ENCODE data around the gene ZNF398. TPM values are rescaled to one million over a fixed set of nuclear protein-coding genes. Genes with fewer than 3 reads are reported as not detected.

ZNF398 gene
- total and polyA plus RNA-seq, 9 of the 15 experiments (the other 6 are each of a cell fraction or from before 2014, with no cell fraction given), result 4.0 to 18.6 (median 10.4) TPM

- Histone ChIP-seq H3K4me1 (replicated peaks in 1 of 2; ENCODE audit: control insufficient read depth in 2 of 2, insufficient read depth in 2 of 2, low read length in 2 of 2) (peaks cover 0 to 10% of the 10 kb centered on the region in 2 experiments; a peak in 2 of 5 replicates), H3K9me1 (ENCODE audit: control insufficient read depth, insufficient read depth, low read length) (no peaks in the 10 kb centered on the region), H3K27me3 (ENCODE audit: control insufficient read depth in 2 of 2, insufficient read depth in 2 of 2, low read length in 2 of 2) (peaks cover 25 to 36% of the 10 kb centered on the region in 2 experiments), H3K4me3 (no peak overlapping the region), H2AFZ (ENCODE audit: low read depth, low read length) (no peak overlapping the region), H3K36me3 (ENCODE audit: control insufficient read depth, insufficient read depth, low read length) (no peaks in the 10 kb centered on the region), H3K9me3 (replicated peaks; ENCODE audit: control insufficient read depth, insufficient read depth, low read depth, low read length) (no peaks in the 10 kb centered on the region), H3K9ac (ENCODE audit: insufficient read depth in 1 of 2, low read depth in 2 of 2, low read length in 2 of 2) (no peak overlapping the region), H4K20me1 (replicated peaks; ENCODE audit: control insufficient read depth, insufficient read depth, low read length) (no peaks in the 10 kb centered on the region), H3K4me2 (ENCODE audit: insufficient read depth, low read length) (no peak overlapping the region), H3K79me2 (ENCODE audit: control insufficient read depth, insufficient read depth, low read length) (no peaks in the 10 kb centered on the region), H3K27ac (ENCODE audit: extremely low read depth, low read depth, low read length) (no peak overlapping the region)
- BruUV-seq (replicated peaks), result no TSS peak
- ATAC-seq, result no peak
- no peak for DNase-seq (ENCODE audit: extremely low read depth in 1 of 4, low spot score in 3 of 4)
- intact Hi-C loops (cut with micrococcal nuclease), result no loop called here
- no peak for FAIRE-seq
- CTCF ChIA-PET (ENCODE audit: low intra/inter-chr PET ratio), result interaction anchor here (1.1 kb wide), 1 partner anchor 10 kb away, joined by 5 read pairs; the partner anchor contains the start of gene ZNF786
- TF ChIP-seq ZBTB17 (CRISPR knock-in tag; IDR thresholded peaks at IDR 0.05) (no peak), ZNF174 (CRISPR knock-in tag; IDR thresholded peaks at IDR 0.05) (no peak)
- TF ChIP-seq, protein P1, sequence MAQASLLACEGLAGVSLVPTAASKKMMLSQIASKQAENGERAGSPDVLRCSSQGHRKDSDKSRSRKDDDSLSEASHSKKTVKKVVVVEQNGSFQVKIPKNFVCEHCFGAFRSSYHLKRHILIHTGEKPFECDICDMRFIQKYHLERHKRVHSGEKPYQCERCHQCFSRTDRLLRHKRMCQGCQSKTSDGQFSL (CRISPR knock-in tag; IDR thresholded peaks at IDR 0.05), result no peak
- TF ChIP-seq, protein P1 (tag; IDR thresholded peaks at IDR 0.05), result no peak
- in situ Hi-C loops (cut with MboI), result no loop called here
- POLR2A ChIA-PET, result interaction anchor here (1.5 kb wide), 1 partner anchor 25 kb away, joined by 4 read pairs; the partner anchor contains the start of gene ZNF425
- WGBS (ENCODE audit: insufficient coverage, low coverage, missing lambda C conversion rate), result 14% methylated on average over 2 of the region's 2 CpGs
These were observed 46.4 kb upstream of the ZNF398 start for GRCh38 chr7:149100821-149101220.

DNA sequence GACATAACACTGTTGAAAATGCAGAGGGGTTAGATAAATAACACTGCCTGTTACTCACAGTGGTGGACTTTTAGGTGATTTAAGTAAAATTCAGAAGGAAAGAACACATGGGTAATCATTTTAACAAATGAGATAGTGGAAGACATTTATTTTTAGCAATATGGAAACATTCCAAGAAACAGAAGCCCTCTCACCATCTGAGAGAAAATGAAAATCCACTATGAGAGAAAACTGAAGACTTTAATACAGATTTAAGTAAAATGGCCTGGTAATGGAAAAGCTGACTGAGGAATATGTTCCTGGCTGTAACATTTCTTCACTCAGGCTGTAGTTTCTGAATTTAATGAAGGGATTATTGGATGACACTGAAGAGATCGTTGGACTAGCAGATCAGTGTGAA is 44.6 kb upstream of the ZNF398 start:
- ChIA-PET POLR2A (no interaction called here), CTCF (ENCODE audit: low intra/inter-chr PET ratio) (no interaction called here)
- Histone ChIP-seq H3K9me1 (ENCODE audit: control insufficient read depth, insufficient read depth, low read length) (no peaks in the 10 kb centered on the region), H3K27me3 (ENCODE audit: control insufficient read depth in 2 of 2, insufficient read depth in 2 of 2, low read length in 2 of 2) (peaks cover 25 to 36% of the 10 kb centered on the region in 2 experiments), H2AFZ (ENCODE audit: low read depth, low read length) (no peak overlapping the region), H3K4me3 (no peak overlapping the region), H3K4me1 (replicated peaks in 1 of 2; ENCODE audit: control insufficient read depth in 2 of 2, insufficient read depth in 2 of 2, low read length in 2 of 2) (peaks cover 0 to 10% of the 10 kb centered on the region in 2 experiments; a peak in 2 of 5 replicates), H3K4me2 (ENCODE audit: insufficient read depth, low read length) (no peak overlapping the region), H3K27ac (ENCODE audit: extremely low read depth, low read depth, low read length) (no peak overlapping the region), H4K20me1 (replicated peaks; ENCODE audit: control insufficient read depth, insufficient read depth, low read length) (no peaks in the 10 kb centered on the region), H3K79me2 (ENCODE audit: control insufficient read depth, insufficient read depth, low read length) (no peaks in the 10 kb centered on the region), H3K9ac (ENCODE audit: insufficient read depth in 1 of 2, low read depth in 2 of 2, low read length in 2 of 2) (no peak overlapping the region), H3K9me3 (replicated peaks; ENCODE audit: control insufficient read depth, insufficient read depth, low read depth, low read length) (no peaks in the 10 kb centered on the region), H3K36me3 (ENCODE audit: control insufficient read depth, insufficient read depth, low read length) (no peaks in the 10 kb centered on the region)
- no peak for FAIRE-seq
- no TSS peak for BruUV-seq (replicated peaks)
- intact Hi-C loops (cut with micrococcal nuclease), result no loop called here
- no peak for DNase-seq (ENCODE audit: extremely low read depth in 1 of 4, low spot score in 3 of 4)
- in situ Hi-C loops (cut with MboI), result no loop called here
- WGBS (ENCODE audit: insufficient coverage, low coverage, missing lambda C conversion rate), result 0% methylated on average over 1 of the region's 1 CpG
- no peak for ATAC-seq
- TF ChIP-seq, protein P2, sequence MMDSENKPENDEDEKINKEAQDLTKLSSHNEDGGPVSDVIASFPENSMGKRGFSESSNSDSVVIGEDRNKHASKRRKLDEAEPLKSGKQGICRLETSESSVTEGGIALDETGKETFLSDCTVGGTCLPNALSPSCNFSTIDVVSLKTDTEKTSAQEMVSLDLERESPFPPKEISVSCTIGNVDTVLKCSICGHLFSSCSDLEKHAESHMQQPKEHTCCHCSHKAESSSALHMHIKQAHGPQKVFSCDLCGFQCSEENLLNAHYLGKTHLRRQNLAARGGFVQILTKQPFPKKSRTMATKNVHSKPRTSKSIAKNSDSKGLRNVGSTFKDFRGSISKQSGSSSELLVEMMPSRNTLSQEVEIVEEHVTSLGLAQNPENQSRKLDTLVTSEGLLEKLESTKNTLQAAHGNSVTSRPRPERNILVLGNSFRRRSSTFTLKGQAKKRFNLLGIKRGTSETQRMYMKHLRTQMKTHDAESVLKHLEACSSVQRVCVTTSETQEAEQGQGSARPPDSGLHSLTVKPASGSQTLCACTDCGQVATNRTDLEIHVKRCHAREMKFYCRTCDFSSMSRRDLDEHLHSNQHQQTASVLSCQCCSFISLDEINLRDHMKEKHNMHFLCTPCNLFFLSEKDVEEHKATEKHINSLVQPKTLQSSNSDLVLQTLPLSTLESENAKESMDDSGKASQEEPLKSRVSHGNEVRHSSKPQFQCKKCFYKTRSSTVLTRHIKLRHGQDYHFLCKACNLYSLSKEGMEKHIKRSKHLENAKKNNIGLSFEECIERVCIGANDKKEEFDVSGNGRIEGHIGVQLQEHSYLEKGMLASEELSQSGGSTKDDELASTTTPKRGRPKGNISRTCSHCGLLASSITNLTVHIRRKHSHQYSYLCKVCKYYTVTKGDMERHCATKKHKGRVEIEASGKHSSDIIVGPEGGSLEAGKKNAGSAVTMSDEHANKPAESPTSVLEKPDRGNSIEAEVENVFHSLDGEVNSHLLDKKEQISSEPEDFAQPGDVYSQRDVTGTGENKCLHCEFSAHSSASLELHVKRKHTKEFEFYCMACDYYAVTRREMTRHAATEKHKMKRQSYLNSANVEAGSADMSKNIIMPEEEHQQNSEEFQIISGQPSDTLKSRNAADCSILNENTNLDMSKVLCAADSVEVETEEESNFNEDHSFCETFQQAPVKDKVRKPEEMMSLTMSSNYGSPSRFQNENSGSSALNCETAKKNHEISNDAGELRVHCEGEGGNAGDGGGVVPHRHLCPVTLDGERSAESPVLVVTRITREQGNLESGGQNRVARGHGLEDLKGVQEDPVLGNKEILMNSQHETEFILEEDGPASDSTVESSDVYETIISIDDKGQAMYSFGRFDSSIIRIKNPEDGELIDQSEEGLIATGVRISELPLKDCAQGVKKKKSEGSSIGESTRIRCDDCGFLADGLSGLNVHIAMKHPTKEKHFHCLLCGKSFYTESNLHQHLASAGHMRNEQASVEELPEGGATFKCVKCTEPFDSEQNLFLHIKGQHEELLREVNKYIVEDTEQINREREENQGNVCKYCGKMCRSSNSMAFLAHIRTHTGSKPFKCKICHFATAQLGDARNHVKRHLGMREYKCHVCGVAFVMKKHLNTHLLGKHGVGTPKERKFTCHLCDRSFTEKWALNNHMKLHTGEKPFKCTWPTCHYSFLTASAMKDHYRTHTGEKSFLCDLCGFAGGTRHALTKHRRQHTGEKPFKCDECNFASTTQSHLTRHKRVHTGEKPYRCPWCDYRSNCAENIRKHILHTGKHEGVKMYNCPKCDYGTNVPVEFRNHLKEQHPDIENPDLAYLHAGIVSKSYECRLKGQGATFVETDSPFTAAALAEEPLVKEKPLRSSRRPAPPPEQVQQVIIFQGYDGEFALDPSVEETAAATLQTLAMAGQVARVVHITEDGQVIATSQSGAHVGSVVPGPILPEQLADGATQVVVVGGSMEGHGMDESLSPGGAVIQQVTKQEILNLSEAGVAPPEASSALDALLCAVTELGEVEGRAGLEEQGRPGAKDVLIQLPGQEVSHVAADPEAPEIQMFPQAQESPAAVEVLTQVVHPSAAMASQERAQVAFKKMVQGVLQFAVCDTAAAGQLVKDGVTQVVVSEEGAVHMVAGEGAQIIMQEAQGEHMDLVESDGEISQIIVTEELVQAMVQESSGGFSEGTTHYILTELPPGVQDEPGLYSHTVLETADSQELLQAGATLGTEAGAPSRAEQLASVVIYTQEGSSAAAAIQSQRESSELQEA (IDR thresholded peaks at IDR 0.05; ENCODE audit: low read depth), result no peak
- TF ChIP-seq PHB (CRISPR knock-in tag; IDR thresholded peaks at IDR 0.05) (no peak), ZNF77 (CRISPR knock-in tag; IDR thresholded peaks at IDR 0.05) (no peak), NEUROD1 (IDR thresholded peaks at IDR 0.05; ENCODE audit: borderline replicate concordance, low read depth, low read length, partially characterized antibody) (no peak)

Measured in K562 (cell line).